ENCODE measurements around the gene CLCN4.

Gene CLCN4

DNA sequence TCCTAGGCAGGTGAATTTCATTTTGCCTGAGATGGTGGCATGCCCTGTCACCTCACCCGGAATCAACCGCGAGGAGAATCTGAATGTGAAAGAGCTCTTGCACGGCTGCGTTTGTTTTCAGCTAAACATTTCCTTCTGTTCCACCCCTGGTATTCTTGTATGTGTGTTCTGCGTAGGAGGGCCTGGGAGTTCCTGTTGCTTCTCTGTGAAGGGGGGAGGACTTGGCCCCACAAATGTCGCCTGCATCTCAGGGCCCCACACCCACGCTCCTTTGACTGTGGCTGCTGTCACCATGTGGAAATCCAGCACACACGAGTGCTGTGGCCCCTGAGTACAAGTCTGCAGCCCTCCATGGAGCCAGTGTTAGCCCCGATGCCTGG is 45.8 kb upstream of the CLCN4 start (continued):
- TF ChIP-seq, protein P1, sequence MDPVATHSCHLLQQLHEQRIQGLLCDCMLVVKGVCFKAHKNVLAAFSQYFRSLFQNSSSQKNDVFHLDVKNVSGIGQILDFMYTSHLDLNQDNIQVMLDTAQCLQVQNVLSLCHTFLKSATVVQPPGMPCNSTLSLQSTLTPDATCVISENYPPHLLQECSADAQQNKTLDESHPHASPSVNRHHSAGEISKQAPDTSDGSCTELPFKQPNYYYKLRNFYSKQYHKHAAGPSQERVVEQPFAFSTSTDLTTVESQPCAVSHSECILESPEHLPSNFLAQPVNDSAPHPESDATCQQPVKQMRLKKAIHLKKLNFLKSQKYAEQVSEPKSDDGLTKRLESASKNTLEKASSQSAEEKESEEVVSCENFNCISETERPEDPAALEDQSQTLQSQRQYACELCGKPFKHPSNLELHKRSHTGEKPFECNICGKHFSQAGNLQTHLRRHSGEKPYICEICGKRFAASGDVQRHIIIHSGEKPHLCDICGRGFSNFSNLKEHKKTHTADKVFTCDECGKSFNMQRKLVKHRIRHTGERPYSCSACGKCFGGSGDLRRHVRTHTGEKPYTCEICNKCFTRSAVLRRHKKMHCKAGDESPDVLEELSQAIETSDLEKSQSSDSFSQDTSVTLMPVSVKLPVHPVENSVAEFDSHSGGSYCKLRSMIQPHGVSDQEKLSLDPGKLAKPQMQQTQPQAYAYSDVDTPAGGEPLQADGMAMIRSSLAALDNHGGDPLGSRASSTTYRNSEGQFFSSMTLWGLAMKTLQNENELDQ (tag by site-specific recombination; IDR thresholded peaks at IDR 0.05; ENCODE audit: low read depth) = no peak
- TF ChIP-seq ZNF600 (tag by site-specific recombination; IDR thresholded peaks at IDR 0.05) = no peak
- TF ChIP-seq, protein P2, sequence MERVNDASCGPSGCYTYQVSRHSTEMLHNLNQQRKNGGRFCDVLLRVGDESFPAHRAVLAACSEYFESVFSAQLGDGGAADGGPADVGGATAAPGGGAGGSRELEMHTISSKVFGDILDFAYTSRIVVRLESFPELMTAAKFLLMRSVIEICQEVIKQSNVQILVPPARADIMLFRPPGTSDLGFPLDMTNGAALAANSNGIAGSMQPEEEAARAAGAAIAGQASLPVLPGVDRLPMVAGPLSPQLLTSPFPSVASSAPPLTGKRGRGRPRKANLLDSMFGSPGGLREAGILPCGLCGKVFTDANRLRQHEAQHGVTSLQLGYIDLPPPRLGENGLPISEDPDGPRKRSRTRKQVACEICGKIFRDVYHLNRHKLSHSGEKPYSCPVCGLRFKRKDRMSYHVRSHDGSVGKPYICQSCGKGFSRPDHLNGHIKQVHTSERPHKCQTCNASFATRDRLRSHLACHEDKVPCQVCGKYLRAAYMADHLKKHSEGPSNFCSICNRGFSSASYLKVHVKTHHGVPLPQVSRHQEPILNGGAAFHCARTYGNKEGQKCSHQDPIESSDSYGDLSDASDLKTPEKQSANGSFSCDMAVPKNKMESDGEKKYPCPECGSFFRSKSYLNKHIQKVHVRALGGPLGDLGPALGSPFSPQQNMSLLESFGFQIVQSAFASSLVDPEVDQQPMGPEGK (tag by site-specific recombination; IDR thresholded peaks at IDR 0.05) = no peak
- no peak for TF ChIP-seq KLF16 (tag by site-specific recombination; IDR thresholded peaks at IDR 0.05)
- TF ChIP-seq, protein P3, sequence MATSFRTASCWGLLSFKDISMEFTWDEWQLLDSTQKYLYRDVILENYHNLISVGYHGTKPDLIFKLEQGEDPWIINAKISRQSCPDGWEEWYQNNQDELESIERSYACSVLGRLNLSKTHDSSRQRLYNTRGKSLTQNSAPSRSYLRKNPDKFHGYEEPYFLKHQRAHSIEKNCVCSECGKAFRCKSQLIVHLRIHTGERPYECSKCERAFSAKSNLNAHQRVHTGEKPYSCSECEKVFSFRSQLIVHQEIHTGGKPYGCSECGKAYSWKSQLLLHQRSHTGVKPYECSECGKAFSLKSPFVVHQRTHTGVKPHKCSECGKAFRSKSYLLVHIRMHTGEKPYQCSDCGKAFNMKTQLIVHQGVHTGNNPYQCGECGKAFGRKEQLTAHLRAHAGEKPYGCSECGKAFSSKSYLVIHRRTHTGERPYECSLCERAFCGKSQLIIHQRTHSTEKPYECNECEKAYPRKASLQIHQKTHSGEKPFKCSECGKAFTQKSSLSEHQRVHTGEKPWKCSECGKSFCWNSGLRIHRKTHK (tag by site-specific recombination; IDR thresholded peaks at IDR 0.05) = no peak

DNA sequence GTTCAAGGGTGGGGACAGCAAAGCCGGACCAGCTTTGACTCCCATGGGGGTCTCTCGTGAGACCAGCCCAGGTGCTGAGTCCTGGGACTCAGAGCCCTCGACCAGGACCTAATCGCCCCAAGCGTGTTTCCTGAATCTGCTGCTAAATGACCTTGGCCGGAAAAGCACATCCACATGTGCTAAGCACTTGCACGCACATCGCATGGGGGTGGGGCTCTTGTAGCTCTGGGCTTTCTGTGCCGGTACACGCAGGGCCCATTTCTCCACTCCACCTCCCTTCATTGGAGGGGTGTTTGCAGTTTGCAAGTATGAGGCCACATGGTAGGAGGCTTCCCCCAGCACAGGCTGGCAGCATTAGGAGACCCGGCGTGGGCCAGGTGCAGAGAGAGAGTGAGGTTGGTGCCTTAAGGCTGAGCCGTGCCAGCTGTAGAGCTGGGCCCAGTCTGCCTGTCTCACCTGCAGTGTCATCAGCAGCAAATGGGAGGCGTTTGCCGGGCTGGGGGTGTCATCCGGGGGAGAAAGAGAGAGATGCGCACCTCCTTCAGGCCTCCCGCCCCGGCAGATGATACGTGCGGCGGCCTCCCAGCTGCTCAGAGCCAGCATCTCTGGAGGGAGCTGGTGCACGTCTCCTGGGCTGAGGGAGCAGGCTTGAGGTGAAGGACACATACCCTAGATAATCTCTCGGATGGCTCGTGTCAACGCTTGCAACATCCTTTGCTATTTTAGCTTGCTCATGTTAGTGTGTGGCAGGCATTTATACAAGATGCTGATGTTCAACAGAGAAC is 45.2 kb upstream of the CLCN4 start:
- CTCF ChIA-PET = interaction anchor here (0.7 to 1.7 kb wide), 3 partner anchors 8 to 96 kb away, joined by 3 to 6 read pairs (median 4); no protein-coding TSS in a partner anchor
- H3K9me3 ChIP-seq (ENCODE audit: control insufficient read depth, insufficient read depth, low read depth, low read length) = no peaks in the 10 kb centered on the region
- POLR2A ChIA-PET = no interaction called here
- no peak for TF ChIP-seq SP7 (tag by site-specific recombination; IDR thresholded peaks at IDR 0.05)
- TF ChIP-seq ZSCAN23 (tag by site-specific recombination; IDR thresholded peaks at IDR 0.05) = no peak
- TF ChIP-seq, protein P4, sequence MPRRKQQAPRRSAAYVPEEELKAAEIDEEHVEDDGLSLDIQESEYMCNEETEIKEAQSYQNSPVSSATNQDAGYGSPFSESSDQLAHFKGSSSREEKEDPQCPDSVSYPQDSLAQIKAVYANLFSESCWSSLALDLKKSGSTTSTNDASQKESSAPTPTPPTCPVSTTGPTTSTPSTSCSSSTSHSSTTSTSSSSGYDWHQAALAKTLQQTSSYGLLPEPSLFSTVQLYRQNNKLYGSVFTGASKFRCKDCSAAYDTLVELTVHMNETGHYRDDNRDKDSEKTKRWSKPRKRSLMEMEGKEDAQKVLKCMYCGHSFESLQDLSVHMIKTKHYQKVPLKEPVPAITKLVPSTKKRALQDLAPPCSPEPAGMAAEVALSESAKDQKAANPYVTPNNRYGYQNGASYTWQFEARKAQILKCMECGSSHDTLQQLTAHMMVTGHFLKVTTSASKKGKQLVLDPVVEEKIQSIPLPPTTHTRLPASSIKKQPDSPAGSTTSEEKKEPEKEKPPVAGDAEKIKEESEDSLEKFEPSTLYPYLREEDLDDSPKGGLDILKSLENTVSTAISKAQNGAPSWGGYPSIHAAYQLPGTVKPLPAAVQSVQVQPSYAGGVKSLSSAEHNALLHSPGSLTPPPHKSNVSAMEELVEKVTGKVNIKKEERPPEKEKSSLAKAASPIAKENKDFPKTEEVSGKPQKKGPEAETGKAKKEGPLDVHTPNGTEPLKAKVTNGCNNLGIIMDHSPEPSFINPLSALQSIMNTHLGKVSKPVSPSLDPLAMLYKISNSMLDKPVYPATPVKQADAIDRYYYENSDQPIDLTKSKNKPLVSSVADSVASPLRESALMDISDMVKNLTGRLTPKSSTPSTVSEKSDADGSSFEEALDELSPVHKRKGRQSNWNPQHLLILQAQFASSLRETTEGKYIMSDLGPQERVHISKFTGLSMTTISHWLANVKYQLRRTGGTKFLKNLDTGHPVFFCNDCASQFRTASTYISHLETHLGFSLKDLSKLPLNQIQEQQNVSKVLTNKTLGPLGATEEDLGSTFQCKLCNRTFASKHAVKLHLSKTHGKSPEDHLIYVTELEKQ (tag by site-specific recombination; IDR thresholded peaks at IDR 0.05; ENCODE audit: borderline replicate concordance) = no peak
- no peak for TF ChIP-seq KLF9 (tag by site-specific recombination; IDR thresholded peaks at IDR 0.05; ENCODE audit: low read depth)
- no peak for TF ChIP-seq ZNF114 (tag by site-specific recombination; IDR thresholded peaks at IDR 0.05)
- TF ChIP-seq ZNF629 (tag by site-specific recombination; IDR thresholded peaks at IDR 0.05) = no peak
- no peak for TF ChIP-seq ZNF175 (tag by site-specific recombination; IDR thresholded peaks at IDR 0.05)
- TF ChIP-seq, protein P5, sequence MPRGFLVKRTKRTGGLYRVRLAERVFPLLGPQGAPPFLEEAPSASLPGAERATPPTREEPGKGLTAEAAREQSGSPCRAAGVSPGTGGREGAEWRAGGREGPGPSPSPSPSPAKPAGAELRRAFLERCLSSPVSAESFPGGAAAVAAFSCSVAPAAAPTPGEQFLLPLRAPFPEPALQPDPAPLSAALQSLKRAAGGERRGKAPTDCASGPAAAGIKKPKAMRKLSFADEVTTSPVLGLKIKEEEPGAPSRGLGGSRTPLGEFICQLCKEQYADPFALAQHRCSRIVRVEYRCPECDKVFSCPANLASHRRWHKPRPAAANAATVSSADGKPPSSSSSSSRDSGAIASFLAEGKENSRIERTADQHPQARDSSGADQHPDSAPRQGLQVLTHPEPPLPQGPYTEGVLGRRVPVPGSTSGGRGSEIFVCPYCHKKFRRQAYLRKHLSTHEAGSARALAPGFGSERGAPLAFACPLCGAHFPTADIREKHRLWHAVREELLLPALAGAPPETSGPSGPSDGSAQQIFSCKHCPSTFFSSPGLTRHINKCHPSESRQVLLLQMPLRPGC (tag by site-specific recombination; IDR thresholded peaks at IDR 0.05) = no peak
- no peak for TF ChIP-seq SCRT1 (tag by site-specific recombination; IDR thresholded peaks at IDR 0.05; ENCODE audit: borderline replicate concordance)
- no peak for TF ChIP-seq ZNF214 (tag by site-specific recombination; IDR thresholded peaks at IDR 0.05; ENCODE audit: borderline replicate concordance)
- TF ChIP-seq ZNF785 (tag by site-specific recombination; IDR thresholded peaks at IDR 0.05) = no peak
- H3K27ac ChIP-seq (ENCODE audit: extremely low read depth, low read depth, low read length) = no peak overlapping the region
- no peak overlapping the region for H3K4me3 ChIP-seq (ENCODE audit: low read depth, low read length)
- peaks cover 0 to under 1% of the 10 kb centered on the region in 2 experiments; a peak in 1 of 3 replicates for H3K36me3 ChIP-seq (ENCODE audit: control insufficient read depth in 2 of 2, insufficient read depth in 1 of 2, low read length in 2 of 2)
- no peaks in the 10 kb centered on the region for H3K4me1 ChIP-seq (ENCODE audit: control insufficient read depth, insufficient read depth, low read length)

Measured in HEK293 (cell line).